Activated naive CD8-positive, alpha-beta T cell treated with anti-CD3 and anti-CD28 coated beads for 36 hours (primary cell): ENCODE data around the gene FER. TPM values are rescaled to one million over a fixed set of nuclear protein-coding genes. Genes with fewer than 3 reads are reported as not detected.

ENCODE experiments used
- DNase-seq: peaks from one replicate; pipeline ENCODE4 v3.0.0; 2021
- H3K27ac Mint-ChIP-seq: one replicate; pipeline ENCODE4 v1.8.0; 2022; ENCODE audit warnings: mild to moderate bottlenecking, moderate library complexity, mixed read lengths
- H3K27me3 Mint-ChIP-seq: one replicate; pipeline ENCODE4 v1.8.0; 2022; ENCODE audit warnings: mild to moderate bottlenecking, mixed read lengths
- H3K36me3 Mint-ChIP-seq: one replicate; pipeline ENCODE4 v1.8.0; 2021; ENCODE audit warnings: mild to moderate bottlenecking, mixed read lengths
- H3K4me1 Mint-ChIP-seq: one replicate; pipeline ENCODE4 v1.8.0; 2021; ENCODE audit warnings: mixed read lengths
- H3K4me3 Mint-ChIP-seq: one replicate; pipeline ENCODE4 v1.8.0; 2022; ENCODE audit warnings: mild to moderate bottlenecking, moderate library complexity, mixed read lengths
- H3K9me3 Mint-ChIP-seq: one replicate; pipeline ENCODE4 v1.8.0; 2022; ENCODE audit warnings: mixed read lengths
- total RNA-seq, 2 experiments: library from RNA; stranded (reverse); gene quantifications; one replicate each; pipeline ENCODE4 v1.2.3, GENCODE V29; 2021

Gene FER
- total RNA-seq, 2 experiments from 2014 or later, result 9.0 to 9.1 TPM

- H3K4me1 Mint-ChIP-seq, result no peaks in the 10 kb centered on the region
- H3K4me3 Mint-ChIP-seq, result no peak overlapping the region
- no peaks in the 10 kb centered on the region for H3K9me3 Mint-ChIP-seq
- H3K36me3 Mint-ChIP-seq, result no peaks in the 10 kb centered on the region
- no peak overlapping the region for H3K27ac Mint-ChIP-seq
- H3K27me3 Mint-ChIP-seq, result no peaks in the 10 kb centered on the region
- DNase-seq, result no peak
These were observed 329.0 kb downstream of the FER start for GRCh38 chr5:109076741-109077140.

- DNase-seq, result no peak
- Mint-ChIP-seq H3K36me3 (no peaks in the 10 kb centered on the region), H3K9me3 (no peaks in the 10 kb centered on the region), H3K4me1 (no peaks in the 10 kb centered on the region), H3K27me3 (no peaks in the 10 kb centered on the region), H3K4me3 (no peak overlapping the region), H3K27ac (no peak overlapping the region)
These were observed 330.8 kb downstream of the FER start for GRCh38 chr5:109078448-109078847.

GRCh38 chr5:109080481-109080880 is 332.8 kb downstream of the FER start:
- no peak overlapping the region for H3K4me3 Mint-ChIP-seq
- H3K9me3 Mint-ChIP-seq, result no peaks in the 10 kb centered on the region
- no peaks in the 10 kb centered on the region for H3K4me1 Mint-ChIP-seq
- H3K36me3 Mint-ChIP-seq, result no peaks in the 10 kb centered on the region
- no peak for DNase-seq
- no peaks in the 10 kb centered on the region for H3K27me3 Mint-ChIP-seq
- H3K27ac Mint-ChIP-seq, result no peak overlapping the region

GRCh38 chr5:109080896-109081295 is 333.2 kb downstream of the FER start:
- no peak for DNase-seq

GRCh38 chr5:109083937-109084336 is 336.2 kb downstream of the FER start:
- Mint-ChIP-seq H3K27me3 (no peaks in the 10 kb centered on the region), H3K4me1 (peaks cover 1% of the 10 kb centered on the region), H3K36me3 (no peaks in the 10 kb centered on the region), H3K4me3 (no peak overlapping the region), H3K27ac (no peak overlapping the region), H3K9me3 (no peaks in the 10 kb centered on the region)
- DNase-seq, result no peak

More at GRCh38 chr5:109080896-109081295, 333.2 kb downstream of the FER start:
- H3K27ac Mint-ChIP-seq, result no peak overlapping the region
- H3K27me3 Mint-ChIP-seq, result no peaks in the 10 kb centered on the region
- H3K9me3 Mint-ChIP-seq, result no peaks in the 10 kb centered on the region
- H3K4me3 Mint-ChIP-seq, result no peak overlapping the region
- H3K4me1 Mint-ChIP-seq, result no peaks in the 10 kb centered on the region
- H3K36me3 Mint-ChIP-seq, result no peaks in the 10 kb centered on the region

- Mint-ChIP-seq H3K9me3 (peaks cover 5% of the 10 kb centered on the region), H3K27me3 (no peaks in the 10 kb centered on the region), H3K36me3 (peaks cover 6% of the 10 kb centered on the region), H3K27ac (no peak overlapping the region), H3K4me3 (no peak overlapping the region), H3K4me1 (peaks cover 1% of the 10 kb centered on the region)
- no peak for DNase-seq
These were observed 341.5 kb downstream of the FER start for GRCh38 chr5:109089191-109089590.

- no peaks in the 10 kb centered on the region for H3K4me1 Mint-ChIP-seq
- no peaks in the 10 kb centered on the region for H3K27me3 Mint-ChIP-seq
- no peaks in the 10 kb centered on the region for H3K36me3 Mint-ChIP-seq
- no peak overlapping the region for H3K27ac Mint-ChIP-seq
- H3K9me3 Mint-ChIP-seq, result no peaks in the 10 kb centered on the region
- DNase-seq, result no peak
- no peak overlapping the region for H3K4me3 Mint-ChIP-seq
These were observed 351.4 kb downstream of the FER start for GRCh38 chr5:109099081-109099480.

- Mint-ChIP-seq H3K4me3 (no peak overlapping the region), H3K4me1 (no peaks in the 10 kb centered on the region), H3K9me3 (no peaks in the 10 kb centered on the region), H3K36me3 (no peaks in the 10 kb centered on the region), H3K27me3 (no peaks in the 10 kb centered on the region), H3K27ac (no peak overlapping the region)
- DNase-seq, result no peak
These were observed 353.3 kb downstream of the FER start for GRCh38 chr5:109100971-109101370.

- no peak for DNase-seq
- H3K4me1 Mint-ChIP-seq, result no peaks in the 10 kb centered on the region
- H3K27ac Mint-ChIP-seq, result no peak overlapping the region
- H3K27me3 Mint-ChIP-seq, result no peaks in the 10 kb centered on the region
- H3K36me3 Mint-ChIP-seq, result no peaks in the 10 kb centered on the region
- no peak overlapping the region for H3K4me3 Mint-ChIP-seq
- no peaks in the 10 kb centered on the region for H3K9me3 Mint-ChIP-seq
These were observed 354.5 kb downstream of the FER start for GRCh38 chr5:109102096-109102690.

GRCh38 chr5:109105631-109106267 is 358.1 kb downstream of the FER start:
- Mint-ChIP-seq H3K27me3 (no peaks in the 10 kb centered on the region), H3K27ac (no peak overlapping the region), H3K36me3 (no peaks in the 10 kb centered on the region), H3K9me3 (no peaks in the 10 kb centered on the region), H3K4me1 (no peaks in the 10 kb centered on the region), H3K4me3 (no peak overlapping the region)
- DNase-seq, result no peak

GRCh38 chr5:109111680-109112079 is 364.0 kb downstream of the FER start:
- H3K27ac Mint-ChIP-seq, result no peak overlapping the region
- H3K36me3 Mint-ChIP-seq, result no peaks in the 10 kb centered on the region
- DNase-seq, result no peak
- no peaks in the 10 kb centered on the region for H3K27me3 Mint-ChIP-seq
- H3K9me3 Mint-ChIP-seq, result no peaks in the 10 kb centered on the region
- no peak overlapping the region for H3K4me3 Mint-ChIP-seq
- H3K4me1 Mint-ChIP-seq, result no peaks in the 10 kb centered on the region

- no peaks in the 10 kb centered on the region for H3K9me3 Mint-ChIP-seq
- no peak overlapping the region for H3K4me3 Mint-ChIP-seq
- H3K36me3 Mint-ChIP-seq, result no peaks in the 10 kb centered on the region
- no peak overlapping the region for H3K27ac Mint-ChIP-seq
- no peaks in the 10 kb centered on the region for H3K4me1 Mint-ChIP-seq
- DNase-seq, result no peak
- no peaks in the 10 kb centered on the region for H3K27me3 Mint-ChIP-seq
These were observed 365.9 kb downstream of the FER start for GRCh38 chr5:109113608-109114007.

GRCh38 chr5:109121225-109121624 is 373.5 kb downstream of the FER start:
- no peaks in the 10 kb centered on the region for H3K4me1 Mint-ChIP-seq
- no peak overlapping the region for H3K4me3 Mint-ChIP-seq
- H3K27ac Mint-ChIP-seq, result no peak overlapping the region
- peaks cover 19% of the 10 kb centered on the region for H3K36me3 Mint-ChIP-seq
- no peaks in the 10 kb centered on the region for H3K27me3 Mint-ChIP-seq
- DNase-seq, result no peak
- H3K9me3 Mint-ChIP-seq, result peaks cover 14% of the 10 kb centered on the region

GRCh38 chr5:109125755-109126429 is 378.2 kb downstream of the FER start:
- Mint-ChIP-seq H3K36me3 (peaks cover 14% of the 10 kb centered on the region), H3K27ac (no peak overlapping the region), H3K9me3 (peaks cover 9% of the 10 kb centered on the region), H3K4me3 (no peak overlapping the region), H3K27me3 (no peaks in the 10 kb centered on the region), H3K4me1 (no peaks in the 10 kb centered on the region)
- no peak for DNase-seq

GRCh38 chr5:109126481-109126880 is 378.8 kb downstream of the FER start:
- Mint-ChIP-seq H3K27me3 (no peaks in the 10 kb centered on the region), H3K36me3 (peaks cover 9% of the 10 kb centered on the region)

GRCh38 chr5:109136906-109137305 is 389.2 kb downstream of the FER start:
- Mint-ChIP-seq H3K36me3 (no peaks in the 10 kb centered on the region), H3K4me1 (no peaks in the 10 kb centered on the region), H3K27me3 (no peaks in the 10 kb centered on the region), H3K4me3 (no peak overlapping the region), H3K9me3 (no peaks in the 10 kb centered on the region), H3K27ac (no peak overlapping the region)
- no peak for DNase-seq

More at GRCh38 chr5:109126481-109126880, 378.8 kb downstream of the FER start:
- H3K4me1 Mint-ChIP-seq, result no peaks in the 10 kb centered on the region
- no peak for DNase-seq
- no peak overlapping the region for H3K27ac Mint-ChIP-seq
- no peak overlapping the region for H3K4me3 Mint-ChIP-seq
- peaks cover 5% of the 10 kb centered on the region for H3K9me3 Mint-ChIP-seq
